HT-29 (cell line): ENCODE data around the gene FBXO41. TPM values are rescaled to one million over a fixed set of nuclear protein-coding genes. Genes with fewer than 3 reads are reported as not detected.

ENCODE experiments used
- DNase-seq: peaks from one replicate; pipeline ENCODE4 v3.0.0-alpha.2; 2015; ENCODE audit warnings: low spot score
- total RNA-seq: library from RNA; depleted of rRNA; stranded (reverse); fragments of >200 nt; shearing (Covaris generic); gene quantifications from 2 replicates; pipeline ENCODE4 v1.2.3, GENCODE V29; 2014

The FBXO41 gene
- total RNA-seq, 1 experiment from 2014 or later, result 26.8 TPM

- DNase-seq, result peak; percentile 72
Measured at GRCh38 chr2:73290049-73290839, 6.0 kb upstream of the FBXO41 start.

- no peak for DNase-seq
Measured at GRCh38 chr2:73289304-73289703, 5.0 kb upstream of the FBXO41 start.

GRCh38 chr2:73286134-73286655 is 1.9 kb upstream of the FBXO41 start:
- no peak for DNase-seq

GRCh38 chr2:73285159-73285739 is 971 bp upstream of the FBXO41 start:
- peak; percentile 55 for DNase-seq

GRCh38 chr2:73283545-73284295 is 558 bp downstream of the FBXO41 start:
- peak; percentile 34 for DNase-seq

GRCh38 chr2:73282924-73283544 is 1.2 kb downstream of the FBXO41 start:
- DNase-seq, result peak; percentile 18

- DNase-seq, result no peak
Measured at GRCh38 chr2:73281244-73281643, 3.0 kb downstream of the FBXO41 start.

GRCh38 chr2:73279852-73280251 is 4.4 kb downstream of the FBXO41 start:
- DNase-seq, result no peak

- DNase-seq, result no peak
Measured at GRCh38 chr2:73272270-73272669, 12.0 kb downstream of the FBXO41 start.

GRCh38 chr2:73269686-73270465 is 14.4 kb downstream of the FBXO41 start:
- DNase-seq, result no peak

- DNase-seq, result peak; percentile 40
Measured at GRCh38 chr2:73268830-73269685, 15.2 kb downstream of the FBXO41 start.

- DNase-seq, result no peak
Measured at GRCh38 chr2:73268366-73268829, 15.9 kb downstream of the FBXO41 start.

- DNase-seq, result no peak
Measured at GRCh38 chr2:73267008-73267407, 17.3 kb downstream of the FBXO41 start.

GRCh38 chr2:73266061-73266901 is 18.0 kb downstream of the FBXO41 start:
- no peak for DNase-seq

GRCh38 chr2:73265298-73266060 is 18.8 kb downstream of the FBXO41 start:
- no peak for DNase-seq

GRCh38 chr2:73264783-73265182 is 19.5 kb downstream of the FBXO41 start:
- DNase-seq, result no peak

GRCh38 chr2:73264332-73264606 is 20.0 kb downstream of the FBXO41 start:
- no peak for DNase-seq

- DNase-seq, result no peak
Measured at GRCh38 chr2:73263540-73264331, 20.5 kb downstream of the FBXO41 start.
